GM19438 (cell line): ENCODE results near the gene MIB2.
"Not testable (repeated sequence)": the region's sequence is repeated elsewhere in the genome, so short reads cannot be mapped to it uniquely, and the experiment has no call there.

Source experiments
- ATAC-seq: cut with Tn5 transposase; IDR thresholded peaks from one replicate; pipeline ENCODE4 v1.9.1; 2021; ENCODE audit warnings: low read depth; ENCODE audit not compliant: unreplicated experiment

MIB2 gene

GRCh38 chr1:1615256-1616044, at the start of gene MIB2:
MIB2 (plus strand) TSS chr1:1615500; CDS start chr1:1623453, 7,953 bp downstream.
- peak; percentile 79 for ATAC-seq

GRCh38 chr1:1567152-1567875, 48.0 kb upstream of the MIB2 start:
- ATAC-seq = no peak

GRCh38 chr1:1567891-1568291, 47.4 kb upstream of the MIB2 start:
- no peak for ATAC-seq

- no peak for ATAC-seq
Observed at GRCh38 chr1:1569341-1569740, 46.0 kb upstream of the MIB2 start.

GRCh38 chr1:1573843-1574720, 41.2 kb upstream of the MIB2 start:
- ATAC-seq = peak; percentile 58

- ATAC-seq = peak; percentile 84
Observed at GRCh38 chr1:1574721-1575537, 40.4 kb upstream of the MIB2 start, which contains the start of gene SSU72. SSU72 (minus strand) TSS chr1:1574863; CDS start chr1:1574557, 306 bp downstream.

- no peak for ATAC-seq
Observed at GRCh38 chr1:1577367-1578011, 37.8 kb upstream of the MIB2 start.

GRCh38 chr1:1578371-1578940, 36.8 kb upstream of the MIB2 start:
- no peak for ATAC-seq

GRCh38 chr1:1582585-1583346, 32.5 kb upstream of the MIB2 start:
- no peak for ATAC-seq

- ATAC-seq = no peak
Observed at GRCh38 chr1:1583347-1584010, 31.8 kb upstream of the MIB2 start.

GRCh38 chr1:1591452-1591851, 23.8 kb upstream of the MIB2 start:
- no peak for ATAC-seq

GRCh38 chr1:1593834-1594601, 21.3 kb upstream of the MIB2 start:
- no peak for ATAC-seq

GRCh38 chr1:1594602-1595260, 20.6 kb upstream of the MIB2 start:
- no peak for ATAC-seq

- ATAC-seq = not testable (repeated sequence)
Observed at GRCh38 chr1:1595341-1595740, 20.0 kb upstream of the MIB2 start.

- no peak for ATAC-seq
Observed at GRCh38 chr1:1596493-1597274, 18.6 kb upstream of the MIB2 start.
